Testis (tissue), 2 donors: Measurements from ENCODE around the gene ATG7.

ENCODE experiments used
- POLR2A ChIP-seq: fragments of 450-650 bp; IDR thresholded peaks from one replicate; pipeline ENCODE4 v1.6.1; 2017; ENCODE audit warnings: antibody characterized with exemption, mild to moderate bottlenecking, moderate library complexity
- TF ChIP-seq, protein P1 (sequence below), 3 experiments: fragments of 450-650 bp in 2 of 3; fragments of 200-600 bp in 1 of 3; sonication (generic) in 1 of 3; IDR thresholded peaks; one replicate each; pipeline ENCODE4 v1.5.1; 2016 to 2019; ENCODE audit warnings: antibody characterized with exemption in 3 of 3, mild to moderate bottlenecking in 2 of 3, moderate library complexity in 1 of 3

DNA sequence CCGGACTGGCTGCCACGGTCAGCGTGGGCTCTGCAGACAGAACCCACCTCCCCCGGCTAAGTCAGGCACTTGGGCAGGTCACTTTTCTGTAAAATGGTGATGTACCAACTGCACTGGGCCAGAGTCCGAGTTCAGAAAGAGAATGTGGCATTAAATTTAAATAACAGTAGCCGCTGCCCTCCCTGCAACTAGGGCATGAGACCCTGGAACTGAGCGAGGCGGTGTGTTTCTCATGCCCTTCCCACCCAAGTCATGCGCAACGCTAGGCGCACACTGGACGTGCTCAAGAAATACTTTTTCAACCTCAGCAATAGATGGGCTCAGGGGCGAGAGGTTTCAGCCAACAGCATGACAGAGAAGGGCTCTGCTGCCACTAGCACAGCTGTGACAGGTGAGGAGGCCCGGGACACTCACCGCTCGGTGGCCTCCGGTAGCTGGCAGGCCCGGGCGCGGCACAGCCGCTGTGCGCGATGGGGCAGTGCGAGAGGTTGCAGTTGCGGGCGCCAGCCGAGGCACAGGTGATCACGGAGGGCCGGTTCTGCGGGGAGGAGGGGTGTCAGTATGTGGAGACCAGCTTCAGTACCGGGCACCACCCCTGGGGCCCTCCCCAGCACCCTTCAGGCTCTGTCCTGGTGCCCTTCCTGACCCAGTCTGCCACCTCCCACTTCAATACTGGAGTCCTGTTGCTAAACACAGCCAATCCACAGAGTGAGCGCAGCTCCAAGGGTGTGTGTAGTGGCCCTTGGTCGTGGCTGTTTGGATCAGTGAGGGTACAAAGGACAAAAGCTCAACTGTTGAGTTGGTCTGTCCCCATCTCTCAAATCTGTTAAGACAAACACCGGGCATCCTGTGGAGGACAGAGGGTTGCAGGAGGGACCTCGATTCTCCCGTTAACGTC is 287.0 kb downstream of the ATG7 start:
- TF ChIP-seq POLR2A, result no peak
- TF ChIP-seq, protein P1, sequence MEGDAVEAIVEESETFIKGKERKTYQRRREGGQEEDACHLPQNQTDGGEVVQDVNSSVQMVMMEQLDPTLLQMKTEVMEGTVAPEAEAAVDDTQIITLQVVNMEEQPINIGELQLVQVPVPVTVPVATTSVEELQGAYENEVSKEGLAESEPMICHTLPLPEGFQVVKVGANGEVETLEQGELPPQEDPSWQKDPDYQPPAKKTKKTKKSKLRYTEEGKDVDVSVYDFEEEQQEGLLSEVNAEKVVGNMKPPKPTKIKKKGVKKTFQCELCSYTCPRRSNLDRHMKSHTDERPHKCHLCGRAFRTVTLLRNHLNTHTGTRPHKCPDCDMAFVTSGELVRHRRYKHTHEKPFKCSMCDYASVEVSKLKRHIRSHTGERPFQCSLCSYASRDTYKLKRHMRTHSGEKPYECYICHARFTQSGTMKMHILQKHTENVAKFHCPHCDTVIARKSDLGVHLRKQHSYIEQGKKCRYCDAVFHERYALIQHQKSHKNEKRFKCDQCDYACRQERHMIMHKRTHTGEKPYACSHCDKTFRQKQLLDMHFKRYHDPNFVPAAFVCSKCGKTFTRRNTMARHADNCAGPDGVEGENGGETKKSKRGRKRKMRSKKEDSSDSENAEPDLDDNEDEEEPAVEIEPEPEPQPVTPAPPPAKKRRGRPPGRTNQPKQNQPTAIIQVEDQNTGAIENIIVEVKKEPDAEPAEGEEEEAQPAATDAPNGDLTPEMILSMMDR (IDR thresholded peaks at IDR 0.05), result no peak
